CD4-positive, alpha-beta T cell treated with Interleukin-6 for 4 hours (primary cell): ENCODE data around the gene ENO4.
A peak's percentile ranks its signal among the peaks of the same experiment; 100 is the strongest.

Experiments
- DNase-seq: peaks from one replicate; pipeline ENCODE4 v3.0.0-alpha.2; 2020; ENCODE audit warnings: mixed read lengths

The ENO4 gene

GRCh38 chr10:116849248-116850057 lies at the start of gene ENO4:
ENO4 (plus strand) TSS chr10:116849499; CDS start chr10:116849567, 68 bp downstream.
- peak; percentile 27 for DNase-seq

DNA sequence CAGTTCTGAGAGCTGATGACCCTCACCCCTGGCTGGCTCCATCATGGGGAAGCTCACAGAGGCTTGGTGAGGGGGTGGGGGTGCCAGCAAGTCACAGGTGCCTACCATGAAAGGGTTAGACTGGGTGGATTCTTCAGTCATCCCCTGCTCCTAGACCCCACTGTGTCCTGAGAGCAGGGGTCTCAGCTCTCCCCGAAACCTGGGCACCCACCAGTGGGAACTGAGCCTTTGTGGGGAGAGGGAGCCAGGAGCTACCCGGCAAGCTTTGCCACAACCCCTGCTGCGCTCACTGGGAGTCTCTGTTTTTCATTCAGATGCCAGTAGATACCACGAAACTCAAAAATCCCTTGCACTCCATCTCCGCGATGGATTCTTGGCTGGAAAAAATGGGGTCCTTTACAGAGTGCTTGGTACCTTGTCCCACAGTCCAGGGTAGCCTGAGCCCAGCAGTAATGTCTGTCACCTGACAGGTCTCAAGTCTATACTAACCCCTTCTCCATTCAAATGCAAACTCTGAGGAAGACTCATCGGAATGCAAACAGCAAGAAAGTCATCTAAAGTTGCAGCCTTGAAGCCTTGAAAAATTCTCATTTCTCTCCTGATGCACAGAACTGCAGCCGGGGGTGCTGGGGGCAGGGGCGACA lies 48.9 kb upstream of the ENO4 start:
- DNase-seq: no peak

- DNase-seq: no peak
Observed at GRCh38 chr10:116801658-116802057, 47.6 kb upstream of the ENO4 start.

- DNase-seq: no peak
Observed at GRCh38 chr10:116802474-116802873, 46.8 kb upstream of the ENO4 start.

GRCh38 chr10:116802876-116803275 lies 46.4 kb upstream of the ENO4 start:
- no peak for DNase-seq

GRCh38 chr10:116803451-116804249 lies 45.6 kb upstream of the ENO4 start:
- no peak for DNase-seq

DNA sequence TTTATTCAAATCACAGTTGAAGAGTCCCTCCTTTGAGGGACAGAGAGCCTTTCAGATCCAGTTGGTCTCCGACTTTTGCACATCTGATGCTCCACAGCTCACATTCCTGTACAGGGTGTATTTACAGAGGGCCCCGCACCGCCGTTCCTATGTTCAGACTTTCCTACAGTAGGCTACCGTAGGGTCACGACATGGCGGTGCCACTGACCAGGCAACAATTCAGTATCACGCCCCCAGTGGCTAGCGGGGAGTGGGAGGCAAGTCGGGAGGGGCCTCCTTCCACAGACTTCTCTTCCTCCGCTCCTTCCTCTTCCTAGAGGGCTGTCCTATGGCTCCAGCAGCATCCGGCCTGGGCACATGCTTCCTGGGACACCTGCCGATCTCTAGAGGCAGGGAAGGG lies 40.6 kb upstream of the ENO4 start:
- no peak for DNase-seq

DNA sequence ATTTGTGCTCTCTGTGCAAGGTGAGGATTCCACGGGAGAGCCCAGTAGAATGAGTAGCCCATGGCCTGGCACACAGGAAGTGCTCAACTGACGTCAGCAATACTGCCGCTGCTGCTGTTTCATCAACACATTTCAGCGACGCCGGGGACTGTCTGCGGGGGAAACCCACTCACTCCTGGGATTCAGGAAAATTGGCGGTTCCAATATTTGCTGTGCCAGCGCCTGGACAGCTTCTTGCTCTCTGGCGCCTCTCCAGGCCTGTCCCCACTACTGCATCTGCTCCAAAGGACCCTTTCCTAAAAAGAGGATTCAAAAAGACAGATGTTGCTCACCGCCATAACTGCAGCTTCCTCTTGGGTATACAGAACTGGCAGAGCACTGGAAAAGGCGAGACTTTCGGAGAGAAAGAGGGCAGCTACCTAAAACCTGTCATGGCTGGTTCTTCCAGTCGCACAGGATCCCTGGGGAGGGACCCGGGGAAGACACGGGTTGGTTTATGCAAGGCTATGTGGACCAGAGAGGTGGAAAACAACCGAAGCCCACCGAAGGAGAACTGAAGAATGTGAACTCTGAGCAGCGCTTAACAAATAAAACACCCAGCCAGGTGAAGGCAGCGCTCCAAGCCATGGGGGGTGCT lies 39.7 kb upstream of the ENO4 start:
- no peak for DNase-seq

GRCh38 chr10:116810120-116810500 lies 39.2 kb upstream of the ENO4 start:
- no peak for DNase-seq

DNA sequence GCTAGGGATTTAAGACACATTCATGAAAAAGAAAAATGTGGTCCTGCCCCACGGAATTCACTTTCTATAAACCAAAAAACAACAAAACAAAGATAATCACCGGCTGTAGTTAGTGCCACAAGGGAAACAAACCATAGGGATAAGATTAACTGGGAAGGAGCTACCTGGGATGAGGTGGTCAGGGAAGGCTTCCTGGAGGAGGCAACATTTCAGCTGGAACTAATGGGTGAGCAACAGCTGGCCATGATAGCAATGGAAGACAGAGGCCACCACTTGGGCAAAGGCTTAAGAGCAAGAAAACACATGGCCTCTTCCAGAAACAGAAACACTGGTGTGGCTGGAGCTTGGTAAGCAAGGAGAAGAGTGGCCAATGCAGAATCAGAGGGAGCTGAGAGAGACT lies 38.4 kb upstream of the ENO4 start:
- DNase-seq: no peak

DNA sequence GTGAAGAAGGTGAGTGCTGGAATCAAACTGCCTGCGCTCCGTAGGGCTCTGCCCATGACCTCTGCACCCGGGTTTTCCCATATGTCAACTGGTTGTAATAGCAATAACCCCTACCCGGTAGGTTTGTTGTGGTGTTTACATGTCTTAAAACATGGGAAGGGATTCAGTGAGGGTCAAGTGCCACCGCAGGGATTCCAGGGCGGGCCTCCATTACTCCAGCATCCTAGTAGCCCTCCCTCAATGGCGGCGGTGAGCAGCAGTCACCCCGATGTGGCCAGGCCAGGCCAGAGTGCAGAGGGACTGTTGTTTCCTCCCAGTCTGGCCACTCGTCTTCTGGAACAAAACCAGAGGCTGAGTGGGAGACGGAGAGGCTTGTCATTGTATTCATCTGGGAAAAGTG lies 37.6 kb upstream of the ENO4 start:
- no peak for DNase-seq

- no peak for DNase-seq
Observed at GRCh38 chr10:116815641-116816415, 33.5 kb upstream of the ENO4 start.

DNA sequence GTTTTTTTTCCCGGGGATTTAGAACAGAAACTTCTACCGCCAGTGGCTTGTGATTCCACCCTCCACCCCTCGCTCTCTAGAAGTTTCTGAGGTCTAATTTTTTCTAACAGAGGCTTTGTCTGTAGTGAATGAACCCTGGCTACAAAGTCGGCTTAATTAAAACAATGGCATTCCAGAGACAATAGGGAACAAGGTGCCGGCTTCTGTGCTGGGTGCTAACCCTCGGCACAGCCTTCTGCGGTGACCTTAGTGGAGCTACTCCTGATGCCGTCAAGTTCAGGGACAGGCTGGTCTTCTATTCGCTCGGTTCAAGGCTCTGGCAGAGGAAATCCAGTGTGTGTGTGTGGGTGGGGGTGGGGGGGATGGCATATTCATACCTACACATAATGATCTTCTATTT lies 32.1 kb upstream of the ENO4 start:
- no peak for DNase-seq

DNA sequence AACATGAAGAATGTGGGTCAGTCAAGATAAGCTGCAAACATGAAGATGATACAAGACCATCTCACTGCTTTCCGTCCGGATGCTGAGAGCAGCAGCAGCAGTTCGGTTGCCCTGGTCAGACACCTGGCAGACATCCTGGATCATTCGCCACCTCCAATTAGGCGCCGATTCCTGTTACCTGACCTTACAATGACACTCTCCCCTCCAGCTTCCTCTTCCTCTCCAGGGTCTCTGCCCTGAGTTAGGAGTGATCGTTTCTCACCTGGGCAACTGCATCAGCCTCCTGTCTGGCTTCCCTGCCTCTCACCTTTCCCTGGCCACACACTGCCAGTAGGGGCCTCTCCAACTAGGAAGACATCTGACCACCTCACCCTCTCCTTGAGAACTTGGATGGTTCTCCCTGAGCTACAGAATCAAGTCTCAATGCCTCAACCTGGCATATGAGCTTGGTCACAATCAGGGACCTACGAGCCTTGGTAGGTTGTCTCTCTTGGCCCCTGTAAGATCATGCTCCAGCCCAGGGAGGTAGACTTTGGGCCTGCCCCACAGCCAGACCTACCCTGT lies 31.4 kb upstream of the ENO4 start:
- no peak for DNase-seq

- DNase-seq: no peak
Observed at GRCh38 chr10:116819999-116820677, 29.2 kb upstream of the ENO4 start.

DNA sequence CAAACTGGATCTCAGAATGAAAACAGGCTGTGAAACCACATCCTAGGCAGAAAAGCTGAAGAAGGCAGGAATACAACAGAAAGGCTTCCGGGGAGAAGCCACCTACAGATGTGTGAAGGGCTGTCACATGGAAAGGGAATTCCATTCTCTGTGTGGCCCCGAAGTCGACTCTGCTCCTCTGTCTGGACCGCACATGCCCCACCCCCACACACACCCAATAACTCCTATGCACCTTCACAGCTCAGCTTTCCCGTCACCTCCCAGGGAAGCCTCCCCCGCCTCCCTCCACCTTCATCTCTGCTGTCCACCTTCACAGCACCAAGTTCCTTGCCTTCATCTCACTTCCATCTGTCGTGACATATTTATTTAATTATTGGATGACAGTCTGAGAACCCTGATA lies 23.4 kb upstream of the ENO4 start:
- DNase-seq: no peak

DNA sequence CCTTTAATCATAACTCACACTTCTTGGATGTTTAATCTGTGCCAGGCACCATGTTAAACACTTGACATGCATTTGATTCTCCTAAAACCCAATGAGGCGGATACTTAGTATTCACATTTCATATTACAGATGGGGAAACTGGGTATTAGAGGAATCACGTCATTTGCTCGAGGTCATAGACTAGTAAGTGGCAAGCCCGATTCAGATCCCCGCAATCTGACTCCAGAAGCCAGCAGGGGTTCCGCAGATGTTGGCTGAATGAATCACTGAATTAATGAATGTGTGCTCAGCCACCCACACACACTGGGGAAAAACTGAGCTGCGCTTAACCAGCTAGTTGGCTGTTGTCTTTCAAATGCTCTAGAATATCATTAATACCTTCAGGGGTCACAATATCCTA lies 22.5 kb upstream of the ENO4 start:
- DNase-seq: no peak

- DNase-seq: no peak
Observed at GRCh38 chr10:116827214-116827671, 22.1 kb upstream of the ENO4 start.

DNA sequence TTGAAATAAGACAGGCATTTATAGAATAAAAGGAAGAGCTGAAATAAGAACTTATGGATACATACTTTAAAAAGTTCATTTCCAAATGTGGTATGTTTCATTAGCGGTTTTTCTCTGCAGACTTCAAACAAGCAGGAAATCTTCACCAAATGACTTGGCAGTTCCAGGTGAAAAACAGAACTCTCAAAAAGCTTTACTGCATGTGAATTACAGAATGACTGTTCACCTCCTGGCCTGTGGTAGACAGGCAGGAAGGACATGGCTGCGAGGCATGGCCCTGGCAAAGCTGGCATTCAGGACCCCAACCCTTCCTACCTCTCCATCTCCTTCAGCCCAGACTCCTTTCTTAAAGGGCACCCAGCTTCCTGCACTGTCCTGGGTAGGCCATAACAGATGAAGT lies 21.2 kb upstream of the ENO4 start:
- no peak for DNase-seq

GRCh38 chr10:116829711-116830110 lies 19.6 kb upstream of the ENO4 start:
- DNase-seq: no peak

DNA sequence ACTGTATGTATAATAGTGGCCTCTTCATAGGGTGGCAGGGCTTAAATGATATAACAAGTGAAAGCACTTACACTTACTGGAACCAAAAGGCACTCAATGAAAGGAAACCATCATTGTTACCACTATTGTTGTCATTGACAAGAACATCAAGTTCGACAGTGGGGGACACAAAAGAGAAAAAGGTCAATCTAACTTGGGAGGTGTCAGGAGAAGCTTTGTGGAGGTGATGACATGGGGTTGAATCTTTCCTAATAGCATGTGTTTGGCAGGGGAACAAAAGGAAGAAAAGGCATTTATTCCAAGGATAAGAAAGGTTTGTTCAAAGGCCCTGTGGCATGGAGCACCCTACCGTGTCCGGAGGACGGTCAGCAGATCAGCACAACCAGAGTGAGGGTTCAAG lies 18.2 kb upstream of the ENO4 start:
- no peak for DNase-seq
